PC-9 (cell line): ENCODE data around the gene NEK7.

ENCODE experiments used
- EZH2 ChIP-seq: fragments of 200-600 bp; sonication (generic); IDR thresholded peaks from 2 replicates; pipeline ENCODE4 v1.8.0; 2017; ENCODE audit warnings: antibody characterized with exemption, low read depth
- TF ChIP-seq, protein P1 (sequence below): fragments of 200-600 bp; sonication (generic); conservative IDR thresholded peaks from 2 replicates; pipeline ENCODE4 v1.6.1; 2017; ENCODE audit warnings: mixed run types, antibody characterized with exemption, mild to moderate bottlenecking, moderate library complexity

DNA sequence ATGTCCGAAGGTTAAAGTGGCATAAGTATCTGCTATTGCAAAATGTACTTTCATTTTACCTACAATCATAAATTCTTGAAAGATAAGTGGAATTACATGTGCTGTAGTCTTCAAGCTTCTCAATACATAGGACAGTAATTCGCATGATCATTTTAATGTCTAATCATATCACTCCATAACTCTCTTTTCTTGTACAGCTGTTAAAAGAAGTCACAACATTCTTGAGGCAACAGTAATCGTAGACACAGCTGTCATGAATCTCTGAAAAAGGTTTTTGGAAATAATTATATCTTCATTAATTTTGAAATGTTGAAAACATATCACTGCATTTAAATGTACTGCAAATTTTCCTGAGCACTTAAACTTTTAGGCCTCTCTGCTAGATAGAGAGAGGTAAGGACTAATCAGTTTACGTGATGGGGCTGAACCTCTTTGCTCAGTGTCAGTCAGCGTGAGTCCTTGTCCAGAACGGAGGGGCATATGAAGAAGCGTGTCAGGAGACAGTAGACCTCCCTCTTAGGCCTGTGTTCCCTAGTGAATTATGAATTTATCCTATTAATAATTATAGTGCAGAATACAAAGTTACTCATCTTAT is 133.4 kb downstream of the NEK7 start:
- no peak for TF ChIP-seq EZH2
- TF ChIP-seq, protein P1, sequence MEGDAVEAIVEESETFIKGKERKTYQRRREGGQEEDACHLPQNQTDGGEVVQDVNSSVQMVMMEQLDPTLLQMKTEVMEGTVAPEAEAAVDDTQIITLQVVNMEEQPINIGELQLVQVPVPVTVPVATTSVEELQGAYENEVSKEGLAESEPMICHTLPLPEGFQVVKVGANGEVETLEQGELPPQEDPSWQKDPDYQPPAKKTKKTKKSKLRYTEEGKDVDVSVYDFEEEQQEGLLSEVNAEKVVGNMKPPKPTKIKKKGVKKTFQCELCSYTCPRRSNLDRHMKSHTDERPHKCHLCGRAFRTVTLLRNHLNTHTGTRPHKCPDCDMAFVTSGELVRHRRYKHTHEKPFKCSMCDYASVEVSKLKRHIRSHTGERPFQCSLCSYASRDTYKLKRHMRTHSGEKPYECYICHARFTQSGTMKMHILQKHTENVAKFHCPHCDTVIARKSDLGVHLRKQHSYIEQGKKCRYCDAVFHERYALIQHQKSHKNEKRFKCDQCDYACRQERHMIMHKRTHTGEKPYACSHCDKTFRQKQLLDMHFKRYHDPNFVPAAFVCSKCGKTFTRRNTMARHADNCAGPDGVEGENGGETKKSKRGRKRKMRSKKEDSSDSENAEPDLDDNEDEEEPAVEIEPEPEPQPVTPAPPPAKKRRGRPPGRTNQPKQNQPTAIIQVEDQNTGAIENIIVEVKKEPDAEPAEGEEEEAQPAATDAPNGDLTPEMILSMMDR: no peak
